NCI-H1092 (cell line): ENCODE results near the gene IL2RA.
"Not testable (repeated sequence)": the region's sequence is repeated elsewhere in the genome, so short reads cannot be mapped to it uniquely, and the experiment has no call there.

Experiments used
- DNase-seq: peaks from one replicate; lab custom pipeline; 2025; lab: John Stamatoyannopoulos, UW

The IL2RA gene

GRCh38 chr10:6013413-6014192 is 48.6 kb downstream of the IL2RA start:
- DNase-seq, result no peak

- DNase-seq, result no peak
These were observed 49.9 kb downstream of the IL2RA start for GRCh38 chr10:6012121-6012905.

- no peak for DNase-seq
These were observed 50.6 kb downstream of the IL2RA start for GRCh38 chr10:6011558-6011957.

GRCh38 chr10:6010569-6010968 is 51.6 kb downstream of the IL2RA start:
- no peak for DNase-seq

- DNase-seq, result no peak
These were observed 52.2 kb downstream of the IL2RA start for GRCh38 chr10:6009961-6010360.

GRCh38 chr10:6009150-6009549 is 53.0 kb downstream of the IL2RA start:
- no peak for DNase-seq

GRCh38 chr10:6008497-6009142 is 53.5 kb downstream of the IL2RA start:
- DNase-seq, result no peak

- DNase-seq, result no peak
These were observed 55.2 kb downstream of the IL2RA start for GRCh38 chr10:6006991-6007390.

- no peak for DNase-seq
These were observed 55.6 kb downstream of the IL2RA start for GRCh38 chr10:6006546-6006945.

GRCh38 chr10:6005856-6006395 is 56.2 kb downstream of the IL2RA start:
- DNase-seq, result no peak

GRCh38 chr10:6005161-6005804 is 56.9 kb downstream of the IL2RA start:
- not testable (repeated sequence) for DNase-seq

GRCh38 chr10:6002809-6003510 is 59.2 kb downstream of the IL2RA start:
- no peak for DNase-seq

GRCh38 chr10:5999440-6000165 is 62.6 kb downstream of the IL2RA start:
- DNase-seq, result no peak

GRCh38 chr10:5996696-5997095 is 65.5 kb downstream of the IL2RA start:
- no peak for DNase-seq

GRCh38 chr10:5992398-5992797 is 69.8 kb downstream of the IL2RA start:
- DNase-seq, result no peak

GRCh38 chr10:5991708-5992107 is 70.5 kb downstream of the IL2RA start:
- DNase-seq, result no peak

GRCh38 chr10:5989756-5990155 is 72.4 kb downstream of the IL2RA start:
- no peak for DNase-seq

GRCh38 chr10:5988336-5988920 is 73.7 kb downstream of the IL2RA start:
- DNase-seq, result no peak

- no peak for DNase-seq
These were observed 74.4 kb downstream of the IL2RA start for GRCh38 chr10:5987747-5988146.

- no peak for DNase-seq
These were observed 77.1 kb downstream of the IL2RA start for GRCh38 chr10:5985029-5985428.
